ENCODE results near the gene NRROS. TPM values are rescaled to one million over a fixed set of nuclear protein-coding genes. Genes with fewer than 3 reads are reported as not detected.

NRROS gene
- polyA plus RNA-seq, 1 donor = 5.1 TPM

GRCh38 chr3:196684548-196685407 is 45.3 kb downstream of the NRROS start:
- peak; percentile 47 for DNase-seq (ENCODE audit: low read depth)

- no peak for DNase-seq (ENCODE audit: low read depth)
Observed at GRCh38 chr3:196686436-196686835, 46.9 kb downstream of the NRROS start.

- no peak for DNase-seq (ENCODE audit: low read depth)
Observed at GRCh38 chr3:196688349-196688748, 48.9 kb downstream of the NRROS start.

GRCh38 chr3:196689941-196690660 is 50.6 kb downstream of the NRROS start:
- DNase-seq (ENCODE audit: low read depth) = no peak

- no peak for DNase-seq (ENCODE audit: low read depth)
Observed at GRCh38 chr3:196691386-196691785, 51.9 kb downstream of the NRROS start.

- no peak for DNase-seq (ENCODE audit: low read depth)
Observed at GRCh38 chr3:196694202-196694638, 54.7 kb downstream of the NRROS start.

GRCh38 chr3:196694941-196695848 is 55.7 kb downstream of the NRROS start:
- DNase-seq (ENCODE audit: low read depth) = no peak

- no peak for DNase-seq (ENCODE audit: low read depth)
Observed at GRCh38 chr3:196695849-196696226, 56.3 kb downstream of the NRROS start.

GRCh38 chr3:196697270-196697669 is 57.8 kb downstream of the NRROS start:
- no peak for DNase-seq (ENCODE audit: low read depth)

GRCh38 chr3:196699749-196700148 is 60.3 kb downstream of the NRROS start:
- DNase-seq (ENCODE audit: low read depth) = no peak

GRCh38 chr3:196700801-196701200 is 61.3 kb downstream of the NRROS start:
- DNase-seq (ENCODE audit: low read depth) = no peak

- no peak for DNase-seq (ENCODE audit: low read depth)
Observed at GRCh38 chr3:196706327-196706726, 66.8 kb downstream of the NRROS start.

- DNase-seq (ENCODE audit: low read depth) = no peak
Observed at GRCh38 chr3:196706731-196707130, 67.2 kb downstream of the NRROS start.

- no peak for DNase-seq (ENCODE audit: low read depth)
Observed at GRCh38 chr3:196707566-196707965, 68.1 kb downstream of the NRROS start.

GRCh38 chr3:196708467-196708866 is 69.0 kb downstream of the NRROS start:
- DNase-seq (ENCODE audit: low read depth) = no peak

Other genes with a start within 250 kb of the NRROS start
- gene UBXN7, start 207.3 kb upstream of the NRROS start, polyA plus RNA-seq (ENCODE audit: insufficient read length) = 17.3 TPM
- 8.4 TPM for gene RNF168, start 135.9 kb upstream of the NRROS start, polyA plus RNA-seq (ENCODE audit: insufficient read length)
- 2.2 TPM for gene SMCO1, start 124.3 kb upstream of the NRROS start, polyA plus RNA-seq (ENCODE audit: insufficient read length)
- 10.4 TPM for gene WDR53, start 71.1 kb upstream of the NRROS start, polyA plus RNA-seq (ENCODE audit: insufficient read length)
- 14.5 TPM for gene FBXO45, start 71.0 kb upstream of the NRROS start, polyA plus RNA-seq (ENCODE audit: insufficient read length)
- gene CEP19, start 72.6 kb downstream of the NRROS start, polyA plus RNA-seq (ENCODE audit: insufficient read length) = 1.6 TPM
- gene PIGX, start 72.7 kb downstream of the NRROS start, polyA plus RNA-seq (ENCODE audit: insufficient read length) = 16.6 TPM
- 46.8 TPM for gene PAK2, start 100.2 kb downstream of the NRROS start, polyA plus RNA-seq (ENCODE audit: insufficient read length)
- gene SENP5, start 228.2 kb downstream of the NRROS start, polyA plus RNA-seq (ENCODE audit: insufficient read length) = 20.9 TPM

All from forelimb muscle (tissue), 1 donor.